DMS53 treated with DMSO at 0.1 percent for 48 hours (cell line): ENCODE data around the gene ADGRF4.

Source experiments
- DNase-seq: peaks from one replicate; lab custom pipeline; 2025; ENCODE audit not compliant: unreplicated experiment; lab: John Stamatoyannopoulos, UW

ADGRF4 gene, protein sequence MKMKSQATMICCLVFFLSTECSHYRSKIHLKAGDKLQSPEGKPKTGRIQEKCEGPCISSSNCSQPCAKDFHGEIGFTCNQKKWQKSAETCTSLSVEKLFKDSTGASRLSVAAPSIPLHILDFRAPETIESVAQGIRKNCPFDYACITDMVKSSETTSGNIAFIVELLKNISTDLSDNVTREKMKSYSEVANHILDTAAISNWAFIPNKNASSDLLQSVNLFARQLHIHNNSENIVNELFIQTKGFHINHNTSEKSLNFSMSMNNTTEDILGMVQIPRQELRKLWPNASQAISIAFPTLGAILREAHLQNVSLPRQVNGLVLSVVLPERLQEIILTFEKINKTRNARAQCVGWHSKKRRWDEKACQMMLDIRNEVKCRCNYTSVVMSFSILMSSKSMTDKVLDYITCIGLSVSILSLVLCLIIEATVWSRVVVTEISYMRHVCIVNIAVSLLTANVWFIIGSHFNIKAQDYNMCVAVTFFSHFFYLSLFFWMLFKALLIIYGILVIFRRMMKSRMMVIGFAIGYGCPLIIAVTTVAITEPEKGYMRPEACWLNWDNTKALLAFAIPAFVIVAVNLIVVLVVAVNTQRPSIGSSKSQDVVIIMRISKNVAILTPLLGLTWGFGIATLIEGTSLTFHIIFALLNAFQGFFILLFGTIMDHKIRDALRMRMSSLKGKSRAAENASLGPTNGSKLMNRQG

DNA sequence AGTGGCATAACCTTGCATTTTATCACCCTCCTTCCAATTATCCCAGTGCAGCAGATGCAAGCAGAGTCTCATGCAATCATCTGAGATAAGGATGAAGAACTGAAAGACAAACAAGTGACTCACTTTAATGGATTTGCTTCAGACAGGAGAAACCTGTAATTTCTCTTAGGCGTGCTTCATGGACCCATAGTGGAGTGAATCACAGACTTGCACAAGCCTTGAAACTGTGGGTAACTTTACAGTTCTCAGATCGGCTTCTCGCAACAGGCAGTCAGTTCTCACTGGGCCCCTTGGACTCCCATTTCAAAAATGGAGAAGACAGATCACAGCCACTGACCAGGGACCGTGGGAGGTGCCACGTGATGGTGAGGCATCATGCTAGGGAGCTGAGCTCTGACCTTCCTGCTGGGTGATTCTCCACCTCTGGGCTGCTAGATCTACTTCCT is at the start of gene ADGRF4:
TSS of gene ADGRF4 (plus strand) at position 239 of the 446 bp plus-strand sequence. CDS start 8,666 bp downstream, outside the sequence.
- peak; percentile 30 for DNase-seq

DNA sequence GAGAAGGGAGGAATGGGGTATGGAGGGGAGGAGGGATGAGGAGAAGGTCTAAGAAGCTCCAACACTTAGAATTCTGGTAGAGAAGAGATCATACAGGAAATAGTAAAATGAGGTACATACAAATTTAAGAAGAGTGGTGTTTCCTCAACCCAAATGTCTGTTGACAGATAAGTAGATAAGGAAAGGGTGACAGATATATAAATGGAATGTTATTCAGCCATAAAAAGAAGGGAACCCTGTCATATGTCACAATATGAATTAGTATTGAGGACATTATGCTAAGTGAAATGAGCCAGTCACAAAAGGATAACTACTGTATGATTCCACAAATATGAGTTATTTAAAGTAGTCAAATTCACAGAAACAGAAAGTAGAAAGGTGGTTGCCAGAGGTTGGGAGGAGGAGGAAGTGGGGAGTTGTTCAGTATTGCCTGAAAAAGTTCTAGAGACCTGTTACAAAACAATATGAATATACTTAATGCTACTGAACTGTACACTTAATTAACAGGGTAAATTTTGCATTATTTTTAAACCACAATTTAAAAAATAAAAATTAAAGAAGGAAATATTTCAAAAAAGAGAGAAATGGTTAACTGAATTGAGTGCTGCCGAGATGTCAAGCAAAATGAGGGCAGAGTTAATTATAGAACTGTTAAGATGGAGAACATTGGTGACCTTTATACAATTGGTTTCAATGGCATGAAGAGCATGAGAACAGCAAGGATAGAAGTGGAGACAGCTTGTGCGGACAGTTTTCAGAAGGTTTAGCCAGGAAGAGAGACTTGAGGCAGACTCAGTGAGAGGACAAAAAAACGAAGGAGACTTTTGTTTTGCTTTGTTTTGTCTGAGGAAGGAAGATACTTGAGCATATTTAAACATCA is 47.6 kb upstream of the ADGRF4 start:
- no peak for DNase-seq

DNA sequence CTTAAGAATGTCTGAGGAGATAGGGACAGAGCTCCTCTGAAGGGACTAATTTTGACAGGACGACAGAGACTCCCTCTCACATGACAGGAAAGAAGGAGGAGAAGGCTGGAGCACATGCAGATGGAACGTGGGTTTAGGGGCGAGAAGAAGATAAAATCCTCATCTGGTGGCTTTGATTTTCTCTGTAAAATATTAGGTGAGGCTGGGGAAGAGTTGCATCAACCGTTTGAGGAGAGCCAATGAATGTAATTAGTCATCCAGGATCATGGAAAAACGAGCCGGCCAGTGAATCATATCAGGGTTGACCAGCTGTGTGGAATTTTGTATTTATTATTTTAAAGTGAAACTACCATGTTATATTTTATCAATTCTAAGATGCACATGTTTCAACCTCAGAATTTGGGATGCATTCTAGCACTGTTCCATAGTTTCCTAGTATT is 46.9 kb upstream of the ADGRF4 start:
- no peak for DNase-seq

DNA sequence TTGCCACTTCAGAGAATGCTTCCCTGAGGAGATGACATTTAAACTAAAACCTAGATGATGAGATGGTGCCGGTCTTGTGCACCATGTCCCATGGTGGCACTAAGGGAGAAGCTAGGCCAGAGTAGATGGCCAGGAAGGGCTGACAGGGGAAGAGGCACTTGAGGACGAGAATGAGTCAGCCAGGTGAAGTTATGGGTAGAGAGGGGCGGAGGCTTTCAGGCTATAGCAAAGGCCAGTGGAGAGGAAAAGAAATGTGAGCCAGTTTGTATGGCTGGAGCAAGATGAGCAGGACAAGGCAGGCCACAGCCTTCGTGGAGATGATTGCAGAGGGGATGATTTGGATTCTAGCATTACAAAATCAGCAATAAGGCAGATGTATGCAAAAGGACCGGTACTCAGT is 44.7 kb upstream of the ADGRF4 start:
- peak; percentile 92 for DNase-seq

DNA sequence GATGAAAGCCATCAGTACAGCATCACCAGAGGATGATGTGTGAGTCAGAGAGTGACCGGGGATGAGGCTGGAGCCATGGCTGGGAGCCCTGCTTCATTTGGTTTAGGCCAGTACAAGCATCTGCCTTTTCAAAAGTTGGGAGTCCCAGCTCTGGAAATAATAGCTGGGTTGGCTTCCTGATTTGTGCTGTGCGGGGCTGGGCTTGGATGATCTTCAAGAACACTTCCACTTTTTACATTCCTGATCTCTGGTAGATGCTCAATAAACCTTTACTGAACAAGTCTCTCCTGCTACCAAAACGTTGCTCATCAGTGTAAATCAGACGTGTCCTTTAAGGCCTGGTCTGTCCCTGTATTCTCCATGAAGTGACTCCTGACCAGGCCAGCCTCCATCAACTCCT is 44.1 kb upstream of the ADGRF4 start:
- no peak for DNase-seq

DNA sequence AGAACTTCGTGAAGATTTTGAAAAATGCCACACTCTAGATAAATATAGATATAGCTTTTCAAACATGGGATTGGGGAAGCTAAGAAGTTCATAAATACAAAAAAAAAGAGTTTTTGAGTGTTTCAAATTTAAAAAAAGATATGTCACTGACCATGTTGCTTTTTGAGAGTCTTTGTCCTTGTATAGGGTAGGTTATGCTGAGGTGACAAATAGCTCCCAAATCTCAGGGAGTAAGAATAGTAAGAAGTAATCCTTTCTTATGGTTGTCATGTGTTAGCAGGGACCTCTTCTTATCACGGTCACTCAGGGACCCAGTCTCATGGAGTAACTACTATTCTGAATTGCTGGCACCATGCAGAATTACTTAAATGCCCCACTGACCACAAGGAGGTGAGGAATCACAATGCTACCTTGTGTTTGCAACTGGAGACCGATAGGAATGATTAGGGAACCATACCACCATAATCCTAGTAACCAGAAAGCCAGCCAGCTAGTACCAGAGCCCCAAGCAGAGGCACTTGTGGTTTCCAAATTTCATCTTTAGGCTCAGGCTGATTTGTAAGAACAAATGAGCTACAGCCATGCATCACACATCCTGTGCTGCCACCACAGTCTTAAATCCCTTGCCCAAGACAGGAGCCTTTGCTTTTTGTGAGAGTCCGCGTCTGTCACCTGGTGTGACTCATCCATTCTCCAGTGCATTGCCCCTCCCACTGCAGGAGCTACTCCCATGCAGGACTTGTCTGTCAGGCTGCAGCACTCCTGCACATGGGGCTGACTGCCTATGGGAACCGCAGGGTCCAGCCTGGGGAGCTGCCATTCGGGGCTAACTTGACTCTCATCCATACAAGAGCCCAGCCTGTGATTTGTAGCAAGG is 42.4 kb upstream of the ADGRF4 start:
- DNase-seq = peak; percentile 93

DNA sequence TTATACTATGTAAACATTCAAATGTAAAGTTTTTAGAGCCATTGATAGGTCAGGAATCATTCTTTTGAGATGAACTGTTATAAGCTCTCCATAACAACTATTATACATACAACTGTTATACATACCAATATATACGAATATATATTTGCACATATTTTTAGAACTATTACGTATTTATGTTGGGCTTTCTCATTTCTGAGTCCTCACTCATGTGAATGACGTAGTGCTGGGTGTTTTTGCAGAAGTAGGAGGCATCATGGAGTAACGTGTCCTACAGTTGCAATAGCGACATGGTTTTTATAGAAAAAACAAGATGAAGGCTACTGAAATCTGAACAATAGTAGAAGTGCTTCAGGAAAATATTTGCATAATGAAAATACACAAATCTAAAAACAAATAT is 36.4 kb upstream of the ADGRF4 start:
- no peak for DNase-seq

DNA sequence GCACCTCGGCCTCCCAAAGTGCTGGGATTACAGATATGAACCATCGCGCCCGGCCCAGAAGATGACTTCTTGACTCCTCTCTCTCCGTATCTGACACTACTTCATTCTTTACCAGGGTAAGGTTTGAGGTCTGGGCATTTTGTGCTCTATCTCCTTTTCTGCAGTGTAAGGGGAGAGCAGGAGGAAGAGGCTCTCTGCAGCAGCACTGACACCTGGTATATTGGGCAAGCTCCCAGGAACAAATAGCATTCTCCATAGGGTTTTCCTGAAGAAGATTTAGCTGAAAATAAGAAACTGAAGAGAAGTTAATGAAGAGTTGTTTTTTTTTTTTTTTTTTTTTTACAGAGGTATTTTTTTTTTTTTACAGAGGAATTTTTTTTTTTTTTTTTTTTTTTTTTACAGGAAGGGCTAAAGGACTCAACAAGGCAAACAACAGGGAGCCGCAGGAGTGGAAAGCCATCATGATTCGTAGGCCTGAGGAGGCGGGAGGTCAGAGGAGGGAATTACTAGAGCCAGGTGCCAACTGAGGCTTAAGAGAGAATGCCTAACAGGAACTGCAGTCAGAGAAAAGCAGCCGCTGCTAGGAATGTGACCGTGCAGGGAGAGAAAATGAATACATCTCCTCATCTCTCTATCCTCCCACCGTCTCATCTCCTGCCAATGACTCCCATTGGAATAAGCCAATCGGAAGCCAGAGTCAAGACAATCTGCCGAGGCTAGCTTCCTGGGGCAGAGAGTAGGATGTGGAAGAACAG is 34.7 kb upstream of the ADGRF4 start:
- peak; percentile 90 for DNase-seq

DNA sequence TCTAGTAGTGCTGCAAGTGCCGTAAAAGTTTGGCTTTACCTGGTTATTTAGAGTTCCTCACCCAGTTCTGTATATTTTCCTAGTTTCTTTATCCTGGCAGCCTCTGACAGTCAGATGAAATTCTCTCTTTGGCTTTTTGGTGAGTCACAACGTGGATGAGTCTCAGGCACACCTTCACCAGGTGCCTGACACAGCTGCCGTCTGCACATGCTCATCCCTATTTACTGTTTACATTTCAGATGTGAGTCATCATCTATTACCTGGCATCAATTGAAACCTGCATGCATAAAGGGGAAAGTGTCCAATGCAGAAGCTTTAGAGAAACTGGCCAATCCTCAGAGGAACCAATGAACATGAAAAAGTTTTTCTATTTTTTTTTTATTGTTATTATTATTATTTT is 33.3 kb upstream of the ADGRF4 start:
- DNase-seq = peak; percentile 98

DNA sequence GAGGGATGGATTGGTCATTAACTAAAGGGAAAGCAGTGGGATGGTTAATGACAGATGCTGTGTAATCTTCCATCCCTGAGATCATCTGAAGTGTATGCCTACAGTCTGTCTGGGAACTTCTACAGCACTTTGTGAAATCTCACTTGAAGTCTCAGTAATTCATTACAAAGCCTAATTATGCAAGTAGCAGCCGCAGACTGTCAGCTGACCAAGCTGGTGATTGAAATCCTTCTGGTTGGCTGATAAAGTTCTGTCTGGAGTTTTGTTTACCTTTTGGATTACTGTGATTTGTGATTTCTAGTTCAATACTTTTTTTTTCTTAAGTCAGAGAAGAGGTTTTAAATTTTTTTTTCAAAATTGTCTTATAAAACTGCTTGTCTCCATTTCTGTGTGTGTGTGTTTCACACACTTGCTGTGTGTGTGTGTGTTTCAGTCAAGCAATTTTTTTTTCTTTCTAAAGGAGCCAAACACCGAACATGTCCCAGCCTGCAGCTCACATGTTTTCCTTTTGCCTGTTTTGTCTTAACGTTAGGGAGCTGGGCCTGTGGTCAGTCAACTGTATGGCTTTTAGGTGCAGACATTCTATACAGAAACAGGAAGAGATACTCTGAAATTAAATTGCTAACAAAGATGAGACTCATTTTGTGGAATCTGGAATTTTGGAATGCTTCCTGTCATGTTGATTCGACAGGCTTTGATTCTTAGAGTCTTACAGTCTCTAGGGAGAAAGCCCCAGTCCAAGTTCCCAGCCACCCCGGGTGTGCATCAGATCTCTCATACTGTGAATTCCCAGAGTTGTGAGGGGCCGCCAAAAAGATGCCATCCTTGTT is 28.5 kb upstream of the ADGRF4 start:
- peak; percentile 21 for DNase-seq

DNA sequence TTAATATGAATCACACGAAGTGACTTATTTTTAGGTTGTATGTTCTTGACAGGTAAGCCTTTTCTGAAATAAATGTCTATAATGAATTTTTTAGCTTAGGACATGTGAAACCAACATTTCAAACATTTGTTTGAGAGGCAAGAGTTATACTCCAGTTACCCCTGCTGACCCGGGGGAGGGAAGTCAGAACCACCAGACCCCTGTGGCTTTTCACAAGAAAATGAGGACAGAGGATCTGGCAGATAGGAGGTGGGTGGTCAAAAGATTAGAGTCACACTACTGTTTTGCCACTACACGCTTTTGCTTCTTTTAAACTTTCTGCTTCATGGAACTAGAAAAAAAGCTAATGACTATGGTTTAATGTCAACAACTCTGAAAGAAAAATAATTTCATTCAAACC is 27.5 kb upstream of the ADGRF4 start:
- DNase-seq = no peak

DNA sequence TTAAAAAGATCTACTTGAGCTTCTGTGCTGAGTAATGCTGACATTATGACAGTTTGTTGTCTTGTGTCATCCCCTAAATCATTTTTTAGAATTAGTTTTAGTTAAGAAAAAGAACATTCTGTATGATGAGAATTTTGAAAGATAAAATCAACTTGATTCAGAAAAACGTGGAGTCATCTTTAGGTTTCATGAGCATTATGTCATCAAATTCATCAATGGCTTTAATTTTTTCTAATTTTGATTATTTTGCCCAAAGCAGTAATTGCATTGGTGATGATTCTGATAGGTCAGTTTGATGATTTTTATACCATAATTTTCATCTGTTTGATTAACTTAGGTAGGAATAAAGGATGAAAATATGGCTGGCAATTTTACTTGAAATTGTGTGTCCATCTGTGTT is 26.6 kb upstream of the ADGRF4 start:
- no peak for DNase-seq

DNA sequence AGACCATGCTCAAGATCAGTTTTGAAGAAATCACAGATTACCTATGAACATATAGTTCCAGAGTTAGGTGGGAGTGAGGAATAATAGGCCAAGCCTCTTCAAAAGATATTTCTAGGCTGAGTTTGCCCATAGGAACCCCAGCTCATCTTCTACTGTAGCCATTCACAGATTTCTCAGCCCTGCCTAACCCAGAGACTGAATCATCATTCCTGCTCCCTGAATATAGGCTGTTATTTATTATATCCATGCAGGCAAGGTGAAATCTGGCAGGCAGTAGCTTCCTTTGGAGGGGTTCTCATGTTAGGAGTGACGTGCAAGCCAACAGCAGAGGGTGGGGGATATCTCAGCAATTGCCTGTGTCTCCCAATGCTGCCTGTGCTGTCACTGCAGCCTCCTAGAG is 25.6 kb upstream of the ADGRF4 start:
- DNase-seq = no peak

DNA sequence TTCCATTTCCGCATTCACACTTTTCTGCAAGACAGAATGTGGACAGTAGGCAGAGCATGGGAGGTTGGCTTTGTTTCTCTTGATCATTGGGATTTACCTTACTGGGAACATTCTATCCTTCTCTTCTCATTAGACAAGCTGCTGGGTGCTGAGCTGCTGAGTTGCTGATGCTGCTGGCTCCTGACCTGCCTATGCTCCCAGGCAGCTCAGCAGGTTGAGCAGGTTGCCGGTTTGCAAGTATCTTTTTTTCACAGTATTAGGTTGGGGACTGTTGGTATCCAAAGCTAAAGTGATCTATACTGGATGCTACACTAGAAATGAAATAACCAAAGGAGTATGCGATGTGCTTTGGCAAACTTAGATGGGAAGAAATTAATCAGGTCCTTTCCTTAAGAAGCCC is 23.7 kb upstream of the ADGRF4 start:
- no peak for DNase-seq

DNA sequence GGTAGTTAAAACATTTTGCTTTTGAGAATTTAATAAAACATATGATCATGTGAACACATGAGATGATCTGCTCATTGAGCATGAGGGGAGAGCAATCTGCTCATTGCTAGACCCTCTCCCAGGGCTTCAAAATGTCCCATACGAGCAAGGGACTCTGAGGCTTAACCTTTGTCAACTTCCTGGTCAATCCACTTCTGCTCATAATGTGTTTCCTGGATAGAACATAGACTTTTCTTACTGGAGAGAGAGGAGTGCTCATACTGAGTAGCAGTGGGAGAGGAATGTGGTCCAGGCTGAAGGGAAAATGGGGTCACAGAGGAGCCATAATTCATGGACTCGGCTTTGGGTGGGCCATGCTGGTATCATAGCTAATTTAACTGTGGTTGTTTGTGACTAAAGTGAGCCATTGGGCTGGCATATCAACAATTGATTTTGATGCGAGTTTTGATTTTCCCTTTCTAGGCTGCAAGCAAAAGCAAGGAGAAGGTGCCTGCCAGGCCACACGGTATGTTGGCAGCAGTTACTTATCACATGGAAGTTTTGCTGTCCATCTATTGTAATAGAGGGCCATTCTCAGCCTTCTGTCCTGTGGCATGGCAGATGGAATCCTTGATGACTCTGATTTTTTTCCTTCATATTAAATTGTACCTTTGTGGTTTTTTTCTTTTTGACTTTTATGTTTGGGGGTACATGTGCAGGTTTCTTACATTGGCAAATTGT is 20.8 kb upstream of the ADGRF4 start:
- no peak for DNase-seq

DNA sequence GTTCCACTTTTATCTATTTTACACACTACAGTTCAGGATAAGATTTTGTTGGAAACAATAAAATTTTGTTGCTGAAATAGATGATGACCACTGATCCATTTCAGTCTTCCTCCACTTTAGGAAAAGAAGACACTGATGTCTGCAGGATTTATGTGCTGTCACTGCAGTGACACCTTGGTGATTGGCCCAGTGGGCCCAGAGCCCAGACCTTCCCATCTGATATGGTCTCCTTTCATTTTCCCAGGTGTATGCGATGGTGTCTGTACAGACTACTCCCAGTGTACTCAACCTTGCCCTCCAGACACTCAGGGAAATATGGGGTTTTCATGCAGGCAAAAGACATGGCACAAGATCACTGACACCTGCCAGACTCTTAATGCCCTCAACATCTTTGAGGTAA is 19.6 kb upstream of the ADGRF4 start:
- no peak for DNase-seq

DNA sequence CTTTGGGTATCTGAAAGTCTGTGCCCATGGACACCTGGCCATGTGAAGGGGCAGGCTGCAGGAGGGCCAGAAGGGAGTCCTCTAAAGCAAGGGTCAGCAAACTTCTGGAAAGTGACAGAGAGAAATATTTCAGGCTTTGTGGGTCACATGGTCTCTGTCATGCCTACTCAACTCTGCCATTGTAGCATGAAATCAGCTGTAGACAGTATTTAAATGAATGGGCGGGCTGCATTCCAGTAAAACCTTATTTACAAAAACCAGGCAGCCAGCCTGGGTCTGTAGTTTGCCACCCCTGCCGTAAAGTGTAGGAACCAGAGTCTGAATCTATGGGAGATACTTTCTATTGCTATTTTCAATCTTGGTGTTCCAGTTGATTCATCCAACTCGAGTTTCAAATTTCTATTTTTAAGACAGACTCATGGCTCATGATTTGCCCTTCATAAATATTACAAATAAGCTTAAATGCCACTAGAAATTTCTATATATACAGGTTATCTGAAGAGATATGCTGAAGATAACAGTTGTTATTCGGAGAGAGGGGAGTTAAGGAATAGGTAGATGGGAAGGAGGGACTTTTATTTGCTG is 19.0 kb upstream of the ADGRF4 start:
- no peak for DNase-seq

DNA sequence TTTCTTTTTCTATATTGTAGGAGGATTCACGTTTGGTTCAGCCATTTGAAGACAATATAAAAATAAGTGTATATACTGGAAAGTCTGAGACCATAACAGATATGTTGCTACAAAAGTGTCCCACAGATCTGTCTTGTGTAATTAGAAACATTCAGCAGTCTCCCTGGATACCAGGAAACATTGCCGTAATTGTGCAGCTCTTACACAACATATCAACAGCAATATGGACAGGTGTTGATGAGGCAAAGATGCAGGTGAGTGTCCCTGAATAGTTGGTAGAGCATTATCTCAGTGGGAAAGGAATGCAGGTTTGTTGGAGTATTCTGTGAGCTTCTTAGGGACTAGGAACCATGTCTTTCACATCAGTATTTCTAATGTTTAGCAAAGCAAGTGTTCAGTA is 18.3 kb upstream of the ADGRF4 start:
- DNase-seq = peak; percentile 91
